GM12874 (cell line): ENCODE results near the gene WNT8A.

ENCODE experiments used
- TF ChIP-seq, protein P1 (sequence below): IDR thresholded peaks from 2 replicates; pipeline ENCODE4 v1.5.1; 2011; ENCODE audit warnings: low read depth, mild to moderate bottlenecking, control low read depth, low read length, moderate library complexity; ENCODE audit not compliant: insufficient read depth

WNT8A gene

DNA sequence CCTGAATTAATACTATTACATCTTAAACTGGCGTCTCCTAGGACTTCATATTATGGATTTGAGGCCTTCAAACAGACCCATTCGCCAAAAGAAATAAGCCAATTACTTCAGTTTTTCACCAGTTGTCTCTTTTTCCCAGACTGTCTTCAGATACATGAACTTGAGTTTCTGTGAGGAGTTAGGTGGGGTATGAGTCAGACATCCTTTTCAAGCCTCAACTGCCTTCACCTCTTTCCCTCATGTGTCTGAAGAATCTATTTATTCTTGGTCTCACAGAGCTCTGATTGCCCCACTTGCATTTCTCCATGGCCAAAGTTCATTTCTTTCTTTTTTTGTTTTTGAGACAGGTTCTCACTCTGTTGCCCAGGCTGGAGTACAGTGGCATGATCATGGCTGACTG, 12.5 kb downstream of the WNT8A start:
- TF ChIP-seq, protein P1, sequence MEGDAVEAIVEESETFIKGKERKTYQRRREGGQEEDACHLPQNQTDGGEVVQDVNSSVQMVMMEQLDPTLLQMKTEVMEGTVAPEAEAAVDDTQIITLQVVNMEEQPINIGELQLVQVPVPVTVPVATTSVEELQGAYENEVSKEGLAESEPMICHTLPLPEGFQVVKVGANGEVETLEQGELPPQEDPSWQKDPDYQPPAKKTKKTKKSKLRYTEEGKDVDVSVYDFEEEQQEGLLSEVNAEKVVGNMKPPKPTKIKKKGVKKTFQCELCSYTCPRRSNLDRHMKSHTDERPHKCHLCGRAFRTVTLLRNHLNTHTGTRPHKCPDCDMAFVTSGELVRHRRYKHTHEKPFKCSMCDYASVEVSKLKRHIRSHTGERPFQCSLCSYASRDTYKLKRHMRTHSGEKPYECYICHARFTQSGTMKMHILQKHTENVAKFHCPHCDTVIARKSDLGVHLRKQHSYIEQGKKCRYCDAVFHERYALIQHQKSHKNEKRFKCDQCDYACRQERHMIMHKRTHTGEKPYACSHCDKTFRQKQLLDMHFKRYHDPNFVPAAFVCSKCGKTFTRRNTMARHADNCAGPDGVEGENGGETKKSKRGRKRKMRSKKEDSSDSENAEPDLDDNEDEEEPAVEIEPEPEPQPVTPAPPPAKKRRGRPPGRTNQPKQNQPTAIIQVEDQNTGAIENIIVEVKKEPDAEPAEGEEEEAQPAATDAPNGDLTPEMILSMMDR = no peak

DNA sequence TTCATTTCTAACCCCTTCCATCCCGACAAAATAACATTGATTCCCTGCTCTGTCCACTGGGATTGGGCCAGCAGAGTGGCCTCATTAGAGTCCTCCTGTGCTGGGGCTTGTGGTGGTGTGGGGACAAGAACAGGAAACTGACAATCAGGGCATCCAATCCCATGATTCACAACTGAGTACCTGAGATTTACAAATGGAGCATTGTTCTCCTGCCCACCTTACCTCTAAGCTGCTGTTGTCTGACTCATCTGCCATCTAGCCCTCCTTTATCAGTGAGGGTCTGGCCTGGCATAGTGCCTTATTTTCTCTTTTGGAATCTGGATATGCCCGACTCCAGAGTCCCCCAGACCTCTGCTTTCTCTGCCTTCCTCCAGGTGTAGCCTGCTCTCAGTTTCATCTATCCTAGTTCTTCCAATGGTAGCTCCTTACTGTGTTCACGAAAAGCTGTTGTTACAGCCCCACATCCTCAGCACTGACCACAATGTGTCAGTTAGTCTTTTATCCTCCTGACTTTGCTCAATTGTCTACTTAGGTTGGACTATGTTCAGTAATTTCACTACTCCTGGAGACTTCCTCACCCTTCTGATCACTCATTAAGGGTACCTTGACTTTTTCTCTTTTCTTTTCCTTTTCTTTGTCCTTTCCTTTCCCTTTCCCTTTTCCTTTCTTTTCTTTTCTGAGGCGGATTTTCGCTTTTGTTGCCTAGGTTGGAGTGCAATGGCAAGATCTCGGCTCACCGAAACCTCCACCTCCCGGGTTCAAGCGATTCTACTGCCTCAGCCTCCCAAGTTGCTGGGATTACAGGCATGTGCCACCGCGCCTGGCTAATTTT, 13.4 kb downstream of the WNT8A start:
- TF ChIP-seq, protein P1 = no peak

DNA sequence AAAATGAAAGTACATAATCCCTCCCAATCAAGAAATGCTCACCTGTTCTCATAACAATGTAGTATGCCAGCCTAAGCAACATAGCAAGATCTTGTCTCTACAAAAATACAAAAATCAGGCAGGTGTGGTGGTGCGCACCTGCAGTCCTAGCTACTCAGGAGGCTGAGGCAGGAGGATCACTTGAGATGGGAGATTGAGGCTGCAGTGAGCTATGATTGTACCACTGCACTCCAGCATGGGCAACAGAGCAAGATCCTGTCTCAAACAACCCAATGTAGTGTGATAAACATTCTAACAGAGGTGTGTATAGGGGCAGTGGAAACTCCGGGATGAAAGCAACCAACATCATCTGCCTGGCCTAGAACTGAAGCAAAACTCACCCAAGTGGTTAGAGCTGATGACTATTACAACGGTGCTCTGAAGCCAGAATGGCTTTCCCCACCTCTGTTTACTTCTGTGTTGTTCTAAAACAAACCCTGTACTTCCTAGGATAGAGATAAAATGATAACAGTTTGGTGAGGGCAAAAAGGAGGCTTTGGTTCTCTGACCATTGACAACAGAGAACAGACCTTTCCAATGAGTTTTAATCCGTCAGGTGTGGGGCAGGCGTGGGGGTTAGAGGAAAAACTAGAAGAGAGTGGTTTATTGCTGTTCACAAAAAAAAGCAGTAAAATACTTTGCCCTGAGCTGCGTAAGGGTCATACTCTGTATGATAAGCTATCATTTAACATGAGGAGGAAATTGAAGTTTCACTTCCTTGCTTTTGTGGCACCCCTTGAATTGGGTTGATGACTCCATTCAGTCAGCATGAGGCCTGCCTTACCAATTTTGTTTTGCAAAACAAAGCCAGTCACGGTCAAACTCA, 18.9 kb downstream of the WNT8A start:
- TF ChIP-seq, protein P1 = no peak

DNA sequence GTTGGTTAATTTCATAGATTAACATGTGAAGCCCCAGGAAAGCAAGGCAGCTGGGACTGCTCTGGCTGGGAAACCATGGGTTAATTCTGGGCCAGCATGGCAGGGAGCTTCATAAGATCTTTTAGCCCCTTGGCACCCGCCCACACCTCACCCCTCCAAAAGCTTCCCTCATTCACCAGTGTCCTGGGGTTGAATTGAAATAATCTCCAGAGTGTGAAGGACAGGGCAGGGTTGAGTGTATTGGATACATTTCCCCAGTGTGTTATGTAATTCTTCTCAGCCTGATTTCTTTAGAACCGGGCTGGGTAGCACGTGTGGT, 19.4 kb downstream of the WNT8A start:
- TF ChIP-seq, protein P1 = no peak

DNA sequence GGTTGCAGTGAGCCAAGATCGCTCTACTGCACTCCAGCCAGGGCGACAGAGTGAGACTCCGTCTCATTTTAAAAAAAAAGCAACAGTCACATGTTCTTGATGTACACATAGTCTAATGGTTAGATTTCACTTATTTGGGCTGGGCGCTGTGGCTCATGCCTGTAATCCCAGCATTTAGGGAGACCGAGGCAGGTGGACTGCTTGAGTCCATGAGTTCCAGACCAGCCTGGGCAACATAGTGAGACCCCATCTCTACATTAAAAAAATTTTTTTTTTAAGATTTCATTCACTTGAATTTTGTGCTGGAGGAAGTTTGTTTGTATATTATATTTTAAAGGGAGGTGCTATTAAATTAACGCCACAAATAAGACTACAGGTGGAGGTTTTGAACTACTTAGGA, 21.9 kb downstream of the WNT8A start:
- TF ChIP-seq, protein P1 = no peak

DNA sequence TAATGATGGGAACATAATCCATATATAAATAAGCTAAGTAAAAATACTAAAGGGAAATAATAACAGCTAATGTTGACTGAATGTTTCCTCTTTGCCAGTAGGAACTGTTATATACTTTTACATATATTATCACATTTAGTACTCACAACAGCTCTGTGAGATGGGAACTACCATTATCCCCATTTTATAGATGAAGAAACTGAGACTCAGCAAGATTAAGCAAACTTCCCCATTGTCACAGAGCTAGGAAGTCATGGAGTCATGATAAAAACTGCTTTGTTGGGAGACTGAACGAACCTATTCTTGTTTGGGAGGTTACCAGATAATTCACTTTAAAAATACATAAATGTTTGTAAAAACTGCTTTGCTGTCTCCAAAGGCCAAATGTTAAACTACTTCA, 23.4 kb downstream of the WNT8A start:
- TF ChIP-seq, protein P1 = no peak

DNA sequence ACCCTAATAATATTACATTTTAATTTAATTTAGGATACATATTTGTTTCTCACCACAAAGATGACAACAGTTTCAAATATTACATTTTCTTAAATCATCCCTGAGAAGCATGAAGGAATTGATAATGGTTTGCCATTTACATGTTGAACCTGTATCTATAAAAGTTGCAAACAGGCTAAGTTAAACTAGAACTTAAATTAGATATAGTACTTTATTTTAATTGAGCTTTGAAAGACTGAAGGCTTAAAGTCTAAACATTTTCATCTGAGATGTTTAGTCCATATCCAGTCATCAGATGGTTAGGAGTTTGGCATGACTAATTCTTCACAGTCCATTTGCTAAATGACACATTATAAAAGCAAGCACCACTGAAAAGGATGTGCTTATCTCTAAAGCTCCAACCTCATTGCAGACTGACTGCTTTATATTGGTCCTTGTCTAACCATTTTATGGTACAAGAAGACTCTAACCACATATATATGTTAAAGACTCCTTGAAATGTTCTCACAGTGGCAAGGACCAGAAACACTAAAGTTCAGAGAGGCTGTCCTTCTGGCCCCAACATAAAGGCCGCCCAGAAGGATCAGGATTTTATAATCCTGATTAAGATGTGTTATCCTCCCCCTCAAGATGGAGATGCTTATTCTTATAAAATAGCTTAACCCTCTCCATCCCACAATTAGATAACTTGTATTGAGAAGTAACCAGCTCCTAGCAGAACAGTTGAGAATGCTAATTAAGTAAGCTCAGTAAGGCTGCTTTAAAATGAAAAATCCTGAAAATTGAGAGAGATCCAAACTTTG, 25.8 kb downstream of the WNT8A start:
- TF ChIP-seq, protein P1 = no peak
